Measurements from ENCODE around the gene PPP1R18. TPM values are rescaled to one million over a fixed set of nuclear protein-coding genes. Genes with fewer than 3 reads are reported as not detected.
"Not testable (repeated sequence)": the region's sequence is repeated elsewhere in the genome, so short reads cannot be mapped to it uniquely, and the experiment has no call there.

The PPP1R18 gene
- total RNA-seq, 1 donor from 2014 or later = 129 TPM

- no peak for DNase-seq (ENCODE audit: low read depth)
- Histone ChIP-seq H3K27me3 (ENCODE audit: control insufficient read depth, insufficient read depth, low read length) (no peaks in the 10 kb centered on the region), H3K4me3 (ENCODE audit: low read depth, low read length) (peak overlapping the region; percentile 86), H3K36me3 (ENCODE audit: control insufficient read depth, insufficient read depth, low read length) (peaks cover 4% of the 10 kb centered on the region)
- TF ChIP-seq CTCF (IDR thresholded peaks at IDR 0.05; ENCODE audit: insufficient read depth, low read length, poor library complexity, severe bottlenecking) = no peak
Measured at GRCh38 chr6:30719356-30719755, 32.9 kb upstream of the PPP1R18 start.

- H3K4me3 ChIP-seq (ENCODE audit: low read depth, low read length) = peak overlapping the region; percentile 39
- DNase-seq (ENCODE audit: low read depth); H3K27me3 ChIP-seq (ENCODE audit: control insufficient read depth, insufficient read depth, low read length); H3K36me3 ChIP-seq (ENCODE audit: control insufficient read depth, insufficient read depth, low read length): not testable (repeated sequence)
Measured at GRCh38 chr6:30717845-30718720, 31.6 kb upstream of the PPP1R18 start.

- Histone ChIP-seq H3K27me3 (ENCODE audit: control insufficient read depth, insufficient read depth, low read length) (no peaks in the 10 kb centered on the region), H3K36me3 (ENCODE audit: control insufficient read depth, insufficient read depth, low read length) (peaks cover 3% of the 10 kb centered on the region), H3K4me3 (ENCODE audit: low read depth, low read length) (peak within 1 kb of the TSS; percentile 62)
- DNase-seq (ENCODE audit: low read depth) = peak; percentile 99
- TF ChIP-seq CTCF (IDR thresholded peaks at IDR 0.05; ENCODE audit: insufficient read depth, low read length, poor library complexity, severe bottlenecking) = peak; percentile 32
Measured at GRCh38 chr6:30717129-30717844, 30.8 kb upstream of the PPP1R18 start, which contains the start of gene MDC1. Gene MDC1, minus strand, starts transcription at chr6:30717281. Its CDS starts 2,106 bp downstream, at chr6:30715175.

- Histone ChIP-seq H3K36me3 (ENCODE audit: control insufficient read depth, insufficient read depth, low read length) (peaks cover 1% of the 10 kb centered on the region), H3K4me3 (ENCODE audit: low read depth, low read length) (peak overlapping the region; percentile 62), H3K27me3 (ENCODE audit: control insufficient read depth, insufficient read depth, low read length) (no peaks in the 10 kb centered on the region)
- no peak for TF ChIP-seq CTCF (IDR thresholded peaks at IDR 0.05; ENCODE audit: insufficient read depth, low read length, poor library complexity, severe bottlenecking)
- no peak for DNase-seq (ENCODE audit: low read depth)
Measured at GRCh38 chr6:30716879-30717128, 30.4 kb upstream of the PPP1R18 start.

GRCh38 chr6:30714263-30714662 lies 27.8 kb upstream of the PPP1R18 start:
- Histone ChIP-seq H3K27me3 (ENCODE audit: control insufficient read depth, insufficient read depth, low read length) (no peaks in the 10 kb centered on the region), H3K36me3 (ENCODE audit: control insufficient read depth, insufficient read depth, low read length) (no peaks in the 10 kb centered on the region), H3K4me3 (ENCODE audit: low read depth, low read length) (no peak overlapping the region)
- no peak for TF ChIP-seq CTCF (IDR thresholded peaks at IDR 0.05; ENCODE audit: insufficient read depth, low read length, poor library complexity, severe bottlenecking)
- no peak for DNase-seq (ENCODE audit: low read depth)

- no peaks in the 10 kb centered on the region for H3K36me3 ChIP-seq (ENCODE audit: control insufficient read depth, insufficient read depth, low read length)
- no peak for TF ChIP-seq CTCF (IDR thresholded peaks at IDR 0.05; ENCODE audit: insufficient read depth, low read length, poor library complexity, severe bottlenecking)
Measured at GRCh38 chr6:30712441-30712945, 26.0 kb upstream of the PPP1R18 start.

More at GRCh38 chr6:30712441-30712945, 26.0 kb upstream of the PPP1R18 start:
- Histone ChIP-seq H3K4me3 (ENCODE audit: low read depth, low read length) (no peak overlapping the region), H3K27me3 (ENCODE audit: control insufficient read depth, insufficient read depth, low read length) (no peaks in the 10 kb centered on the region)
- no peak for DNase-seq (ENCODE audit: low read depth)

All from kidney epithelial cell (primary cell).